H1 (cell line): ENCODE results near the gene NDC80. TPM values are rescaled to one million over a fixed set of nuclear protein-coding genes. Genes with fewer than 3 reads are reported as not detected.

ENCODE experiments used
- CTCF ChIA-PET: fragments of 300-600 bp; sonication (Branson Sonifier 250); formaldehyde crosslinking; loops from one replicate; lab custom pipeline; 2021; ENCODE audit not compliant: partially characterized antibody; lab: Charles Lee
- POLR2A ChIA-PET: fragments of 300-600 bp; sonication (Branson Sonifier 250); formaldehyde crosslinking; loops from one replicate; lab custom pipeline; 2021; ENCODE audit warnings: inconsistent platforms; ENCODE audit not compliant: partially characterized antibody; lab: Charles Lee
- DNase-seq, 2 experiments: peaks; one replicate each; pipeline versions ENCODE4 v3.0.0 to v3.0.0-alpha.2; 2010 to 2022; ENCODE audit warnings: low spot score in 2 of 2, low read depth in 1 of 2, mixed read lengths in 1 of 2
- FAIRE-seq: peaks from 2 replicates; lab custom pipeline; 2011; peaks lifted over from hg19 to GRCh38; lab: Jason Lieb, UNC
- H2AFZ ChIP-seq: 2 replicates; pipeline ENCODE4 v1.8.1; 2012; ENCODE audit warnings: low read length, inconsistent platforms
- H2AK5ac ChIP-seq: 2 replicates; pipeline ENCODE4 v1.6.1; 2013; ENCODE audit warnings: low read depth, low read length
- H2BK120ac ChIP-seq: replicated peaks from 2 replicates; pipeline ENCODE3; 2013; ENCODE audit warnings: low read depth, low read length, inconsistent platforms
- H2BK12ac ChIP-seq: 2 replicates; pipeline ENCODE4 v1.6.1; 2013; ENCODE audit warnings: low read depth, low read length
- H2BK15ac ChIP-seq: 2 replicates; pipeline ENCODE4 v1.6.1; 2013; ENCODE audit warnings: low read length
- H2BK20ac ChIP-seq: 2 replicates; pipeline ENCODE4 v1.6.1; 2013; ENCODE audit warnings: low read length
- H2BK5ac ChIP-seq: 2 replicates; pipeline ENCODE4 v1.6.1; 2013; ENCODE audit warnings: low read depth, low read length
- H3K14ac ChIP-seq: 2 replicates; pipeline ENCODE4 v1.6.1; 2013; ENCODE audit warnings: inconsistent platforms; ENCODE audit not compliant: insufficient read length
- H3K18ac ChIP-seq: 2 replicates; pipeline ENCODE4 v1.6.1; 2013; ENCODE audit warnings: low read length; ENCODE audit errors: extremely low read depth
- H3K23ac ChIP-seq: 2 replicates; pipeline ENCODE4 v1.6.1; 2013; ENCODE audit warnings: inconsistent platforms; ENCODE audit not compliant: insufficient read length
- H3K23me2 ChIP-seq: 2 replicates; pipeline ENCODE4 v1.6.1; 2013; ENCODE audit warnings: low read depth, low read length
- H3K27ac ChIP-seq: 2 replicates; pipeline ENCODE4 v1.6.1; 2011; ENCODE audit warnings: low read depth, low read length, inconsistent platforms
- H3K27me3 ChIP-seq, 4 experiments: replicated peaks in 1 of 4; 1 replicate in 1 of 4; 2 replicates in 3 of 4; pipeline versions ENCODE4 v1.6.1 to v1.8.1; 2011 to 2013; ENCODE audit warnings: low read length in 3 of 4, mild to moderate bottlenecking in 3 of 4, inconsistent platforms in 2 of 4, mixed read lengths in 2 of 4, moderate library complexity in 1 of 4; ENCODE audit not compliant: control insufficient read depth in 3 of 4, insufficient read depth in 3 of 4; ENCODE audit errors: extremely low read depth in 1 of 4
- H3K36me3 ChIP-seq, 4 experiments: 2 replicates each; pipeline versions ENCODE4 v1.6.1 to v1.8.1; 2011 to 2013; ENCODE audit warnings: mild to moderate bottlenecking in 4 of 4, low read length in 3 of 4, moderate library complexity in 2 of 4, control low read depth in 1 of 4, inconsistent platforms in 1 of 4; ENCODE audit not compliant: insufficient read depth in 4 of 4, control insufficient read depth in 2 of 4
- H3K4ac ChIP-seq: replicated peaks from 2 replicates; pipeline ENCODE3; 2013; ENCODE audit warnings: low read length, low read depth, mixed read lengths, inconsistent platforms; ENCODE audit not compliant: insufficient read length
- H3K4me1 ChIP-seq, 4 experiments: replicated peaks in 1 of 4; 1 replicate in 1 of 4; 2 replicates in 3 of 4; pipeline versions ENCODE4 v1.6.1 to v1.8.1; 2011 to 2013; ENCODE audit warnings: low read length in 3 of 4, inconsistent platforms in 2 of 4, mixed read lengths in 1 of 4; ENCODE audit not compliant: insufficient read depth in 4 of 4, control insufficient read depth in 3 of 4
- H3K4me2 ChIP-seq, 2 experiments: 2 replicates each; pipeline versions ENCODE4 v1.6.1 to v1.8.1; 2011 to 2013; ENCODE audit warnings: low read depth in 2 of 2, low read length in 2 of 2, control low read depth in 1 of 2, inconsistent platforms in 1 of 2, mild to moderate bottlenecking in 1 of 2; ENCODE audit not compliant: insufficient read depth in 1 of 2
- H3K4me3 ChIP-seq, 4 experiments: fragments of 200-600, 300-600 bp in 1 of 4; sonication (generic), shearing (Covaris generic), sonication (Bioruptor Twin) in 1 of 4; 2 replicates each; pipeline versions ENCODE4 v1.5.1 to v1.8.1; 2011 to 2016; ENCODE audit warnings: low read length in 4 of 4, low read depth in 3 of 4, control low read depth in 2 of 4, inconsistent platforms in 2 of 4, mild to moderate bottlenecking in 2 of 4, mixed read lengths in 1 of 4, moderate library complexity in 1 of 4; ENCODE audit not compliant: insufficient read depth in 2 of 4; ENCODE audit errors: extremely low read depth in 1 of 4
- H3K56ac ChIP-seq: replicated peaks from 2 replicates; pipeline ENCODE3; 2013; ENCODE audit warnings: low read depth, mild to moderate bottlenecking, mixed read lengths, low read length, inconsistent platforms; ENCODE audit not compliant: insufficient read length
- H3K79me1 ChIP-seq: 2 replicates; pipeline ENCODE4 v1.6.1; 2013; ENCODE audit warnings: low read depth, low read length, control low read depth
- H3K79me2 ChIP-seq, 2 experiments: 2 replicates each; pipeline versions ENCODE4 v1.6.1 to v1.8.1; 2012 to 2013; ENCODE audit warnings: low read length in 2 of 2, mild to moderate bottlenecking in 2 of 2, inconsistent platforms in 1 of 2; ENCODE audit not compliant: insufficient read depth in 2 of 2, control insufficient read depth in 1 of 2
- H3K9ac ChIP-seq, 4 experiments: replicated peaks in 1 of 4; 1 replicate in 1 of 4; 2 replicates in 3 of 4; pipeline versions ENCODE4 v1.6.1 to v1.8.1; 2011 to 2013; ENCODE audit warnings: low read depth in 3 of 4, low read length in 3 of 4, control low read depth in 2 of 4, mild to moderate bottlenecking in 2 of 4, moderate library complexity in 2 of 4, inconsistent platforms in 1 of 4; ENCODE audit errors: extremely low read depth in 1 of 4
- H3K9me3 ChIP-seq, 2 experiments: 2 replicates each; pipeline versions ENCODE4 v1.6.1 to v1.8.1; 2012 to 2013; ENCODE audit warnings: mild to moderate bottlenecking in 2 of 2, moderate library complexity in 2 of 2, control low read depth in 1 of 2, inconsistent platforms in 1 of 2, low read depth in 1 of 2, low read length in 1 of 2, mixed read lengths in 1 of 2; ENCODE audit not compliant: insufficient read depth in 2 of 2
- H4K20me1 ChIP-seq, 2 experiments: replicated peaks in 1 of 2; 2 replicates each; pipeline versions ENCODE3 to v1.8.1; 2011 to 2013; ENCODE audit warnings: inconsistent platforms in 2 of 2, low read length in 2 of 2, mild to moderate bottlenecking in 1 of 2; ENCODE audit not compliant: insufficient read depth in 2 of 2, control insufficient read depth in 1 of 2
- H4K5ac ChIP-seq: 2 replicates; pipeline ENCODE4 v1.6.1; 2013; ENCODE audit warnings: low read length, low read depth, mixed read lengths, inconsistent platforms; ENCODE audit not compliant: insufficient read length
- H4K8ac ChIP-seq: 2 replicates; pipeline ENCODE4 v1.8.0; 2013; ENCODE audit warnings: mild to moderate bottlenecking, moderate library complexity, low read length, inconsistent platforms; ENCODE audit not compliant: insufficient read depth; ENCODE audit errors: extremely low read depth
- H4K91ac ChIP-seq: replicated peaks from 2 replicates; pipeline ENCODE3; 2013; ENCODE audit warnings: low read length, mixed read lengths, inconsistent platforms; ENCODE audit not compliant: insufficient read length
- BRCA1 ChIP-seq: IDR thresholded peaks from 2 replicates; pipeline ENCODE4 v1.6.1; 2012; ENCODE audit warnings: low read depth, low read length, improper control_type of control experiment
- CTBP2 ChIP-seq: IDR thresholded peaks from 2 replicates; pipeline ENCODE4 v1.7.0; 2011; ENCODE audit warnings: borderline replicate concordance, mild to moderate bottlenecking, moderate library complexity, mixed read lengths, low read length; ENCODE audit not compliant: insufficient read depth, insufficient read length
- E2F6 ChIP-seq: IDR thresholded peaks from 2 replicates; pipeline ENCODE4 v1.6.1; 2012; ENCODE audit warnings: inconsistent platforms
- HDAC2 ChIP-seq, 2 experiments: fragments of 300-600 bp in 1 of 2; sonication (generic) in 1 of 2; IDR thresholded peaks; 2 replicates each; pipeline ENCODE4 v1.6.1; 2011 to 2012; ENCODE audit warnings: low read depth in 2 of 2, low read length in 2 of 2, mild to moderate bottlenecking in 2 of 2, moderate library complexity in 2 of 2, borderline replicate concordance in 1 of 2, inconsistent platforms in 1 of 2
- RFX5 ChIP-seq: IDR thresholded peaks from 2 replicates; pipeline ENCODE4 v1.6.1; 2011; ENCODE audit warnings: low read depth, low read length, improper control_type of control experiment, borderline replicate concordance
- TAF1 ChIP-seq: IDR thresholded peaks from 2 replicates; pipeline ENCODE4 v1.6.1; 2011; ENCODE audit warnings: mild to moderate bottlenecking, low read depth, low read length
- TAF7 ChIP-seq: optimal IDR thresholded peaks from 2 replicates; pipeline ENCODE3; 2011; ENCODE audit warnings: low read depth, mild to moderate bottlenecking, inconsistent platforms, low read length, moderate library complexity, borderline replicate concordance
- TCF12 ChIP-seq: IDR thresholded peaks from 2 replicates; pipeline ENCODE4 v1.6.1; 2011; ENCODE audit warnings: low read depth, mild to moderate bottlenecking, low read length
- YY1 ChIP-seq: IDR thresholded peaks from 2 replicates; pipeline ENCODE4 v1.6.1; 2011; ENCODE audit warnings: low read depth, mild to moderate bottlenecking, low read length
- WGBS, 2 experiments: shearing (Covaris generic) in 1 of 2; methylation state at CpG; one replicate each; pipeline versions ENCODE4 v1.1.6 to v1.1.7; 2013 to 2015; ENCODE audit warnings: low lambda C conversion rate in 2 of 2, mixed read lengths in 2 of 2, inconsistent platforms in 1 of 2, low coverage in 1 of 2, missing lambda C conversion rate in 1 of 2; ENCODE audit not compliant: insufficient replicate concordance in 2 of 2, insufficient coverage in 1 of 2, insufficient read length in 1 of 2; ENCODE audit errors: extremely low coverage in 1 of 2, missing lambda C conversion rate in 1 of 2; 5-methylcytosine and 5-hydroxymethylcytosine counted together
- polyA plus RNA-seq, 7 experiments: library from polyadenylated mRNA; depleted of rRNA in 3 of 7; stranded (reverse) in 5 of 7; unstranded in 2 of 7; fragments of >200 nt in 5 of 7; fragments of 200-250 nt in 2 of 7; gene quantifications; 1 replicate in 5 of 7; 2 replicates in 1 of 7; 4 replicates in 1 of 7; pipeline versions ENCODE4 v1.2.1 to v1.2.3, GENCODE V29; 2011 to 2013; ENCODE audit warnings: missing spikeins in 2 of 7, mixed read lengths in 2 of 7
- total RNA-seq: library from RNA; stranded (reverse); fragmentation: NEBNext Ultra II Directional; extraction: Animal tissue kit (Norgen Biotek cat#: 25700); gene quantifications from 2 replicates; pipeline ENCODE4 v1.2.1, GENCODE V29; 2021

Gene NDC80
- total and polyA plus RNA-seq, 2 of the 8 experiments (the other 6 are each of a cell fraction or from before 2014, with no cell fraction given): 11.0 to 45.0 TPM

GRCh38 chr18:2656981-2657512 lies 85.7 kb downstream of the NDC80 start:
- H2BK15ac ChIP-seq: no peak overlapping the region
- WGBS, 2 experiments: 48% methylated on average over 12 of the region's 12 CpGs; no CpG with 5 or more reads in 1 of the 2 experiments
- H4K91ac ChIP-seq: no peak overlapping the region
- H2BK5ac ChIP-seq: no peak overlapping the region
- H2BK120ac ChIP-seq: no peak overlapping the region
- H3K36me3 ChIP-seq: no peaks in the 10 kb centered on the region
- H3K23me2 ChIP-seq: peaks cover 21% of the 10 kb centered on the region
- no peak overlapping the region for H2BK12ac ChIP-seq
- H3K27ac ChIP-seq: no peak overlapping the region
- peaks cover 0 to 9% (median 4%) of the 10 kb centered on the region in 4 experiments; a peak in 5 of 7 replicates for H3K4me1 ChIP-seq
- peak overlapping the region; percentile 52 for H3K23ac ChIP-seq
- no peaks in the 10 kb centered on the region for H3K9me3 ChIP-seq
- no peak overlapping the region for H4K5ac ChIP-seq
- peaks cover 9 to 13% of the 10 kb centered on the region in 2 experiments for H4K20me1 ChIP-seq
- no peak for FAIRE-seq
- peaks cover 3 to 21% (median 18%) of the 10 kb centered on the region in 4 experiments for H3K27me3 ChIP-seq
- H4K8ac ChIP-seq: no peak overlapping the region
- H3K79me2 ChIP-seq: peaks cover 0 to 52% of the 10 kb centered on the region in 2 experiments; a peak in 2 of 4 replicates
- no peak overlapping the region for H3K14ac ChIP-seq
- H3K4me3 ChIP-seq: peak overlapping the region; percentile 66 to 97 (median 86)
- H2AFZ ChIP-seq: no peak overlapping the region
- H3K9ac ChIP-seq: peak overlapping the region in 3 of 4 experiments; percentile 62 to 87 (median 86); a peak in 5 of 7 replicates
- ChIA-PET POLR2A (interaction anchor here (0.6 to 2.0 kb wide), 8 partner anchors 14 to 589 kb away, joined by 3 to 9 read pairs (median 4); partner anchors contain the start of genes METTL4 and NDC80), CTCF (no interaction called here)
- peak overlapping the region; percentile 89 to 91 for H3K4me2 ChIP-seq
- no peak for TF ChIP-seq CTBP2
- TF ChIP-seq YY1: no peak
- no peak for TF ChIP-seq TCF12
- TF ChIP-seq TAF7: no peak
- no peak for TF ChIP-seq HDAC2 (IDR thresholded peaks at IDR 0.05; ENCODE audit: borderline replicate concordance in 1 of 2, low read depth in 2 of 2, low read length in 2 of 2)
- no peak for TF ChIP-seq BRCA1
- TF ChIP-seq TAF1: no peak
- no peak for TF ChIP-seq E2F6
- TF ChIP-seq RFX5: no peak
- no peak for DNase-seq
- H3K18ac ChIP-seq: no peak overlapping the region
- peaks cover 6% of the 10 kb centered on the region; the same call in 1 of the 2 replicates for H3K79me1 ChIP-seq
- no peak overlapping the region for H2BK20ac ChIP-seq
- no peak overlapping the region for H2AK5ac ChIP-seq
- no peak overlapping the region for H3K4ac ChIP-seq
- no peak overlapping the region for H3K56ac ChIP-seq
